C4-2B (cell line): ENCODE data around the gene TRIM67.

Experiments
- CTCF ChIP-seq: fragments of 450-650 bp; conservative IDR thresholded peaks from 2 replicates; pipeline ENCODE4 v1.5.1; 2017; ENCODE audit warnings: mild to moderate bottlenecking
- ZFX ChIP-seq: fragments of 450-650 bp; IDR thresholded peaks from 2 replicates; pipeline ENCODE4 v1.6.1; 2017

GRCh38 chr1:231241750-231242149, 79.9 kb downstream of the TRIM67 start:
- no peak for TF ChIP-seq CTCF
- no peak for TF ChIP-seq ZFX
